WTC11 (cell line): ENCODE measurements around the gene WTAP. TPM values are rescaled to one million over a fixed set of nuclear protein-coding genes. Genes with fewer than 3 reads are reported as not detected.

ENCODE experiments used
- ATAC-seq: fragments of 200-7000 bp; cut with Tn5 transposase; 2 replicates; pipeline ENCODE4 v1.10.0; 2021; ENCODE audit warnings: mild to moderate bottlenecking, moderate library complexity
- CTCF ChIA-PET: fragments of 300-600 bp; sonication (Branson Sonifier 250); formaldehyde crosslinking; loops from one replicate; lab custom pipeline; 2021; ENCODE audit warnings: antibody characterized with exemption; lab: Charles Lee
- POLR2A ChIA-PET: fragments of 350-600 bp; sonication (Branson Sonifier 250); formaldehyde crosslinking; loops from one replicate; lab custom pipeline; 2021; ENCODE audit warnings: antibody characterized with exemption; lab: Charles Lee
- DNase-seq: peaks from one replicate; pipeline ENCODE4 v3.0.0; 2021; ENCODE audit warnings: low spot score
- H3K27ac Mint-ChIP-seq: 2 replicates; pipeline ENCODE4 v1.8.0; 2021; ENCODE audit warnings: mixed read lengths
- H3K27me3 Mint-ChIP-seq: 2 replicates; pipeline ENCODE4 v1.8.0; 2021; ENCODE audit warnings: low read depth, mild to moderate bottlenecking, moderate library complexity, mixed read lengths
- H3K36me3 Mint-ChIP-seq: 2 replicates; pipeline ENCODE4 v1.8.0; 2021; ENCODE audit warnings: mixed read lengths
- H3K4me1 Mint-ChIP-seq: 2 replicates; pipeline ENCODE4 v1.8.0; 2022; ENCODE audit warnings: mixed read lengths
- H3K4me3 Mint-ChIP-seq: 2 replicates; pipeline ENCODE4 v1.8.0; 2021; ENCODE audit warnings: mild to moderate bottlenecking, moderate library complexity, mixed read lengths
- H3K9me3 Mint-ChIP-seq: 2 replicates; pipeline ENCODE4 v1.8.0; 2021; ENCODE audit warnings: mixed read lengths
- ELF4 ChIP-seq: sonication (generic); formaldehyde crosslinking; IDR thresholded peaks from 2 replicates; pipeline ENCODE4 v1.8.1; 2022; ENCODE audit warnings: low read depth, mild to moderate bottlenecking, moderate library complexity, missing genetic modification reagents
- TEAD4 ChIP-seq: sonication (generic); formaldehyde crosslinking; IDR thresholded peaks from 2 replicates; pipeline ENCODE4 v1.8.0; 2022; ENCODE audit warnings: mild to moderate bottlenecking, missing genetic modification reagents
- ZNF232 ChIP-seq: sonication (generic); formaldehyde crosslinking; IDR thresholded peaks from 2 replicates; pipeline ENCODE4 v1.8.0; 2022; ENCODE audit warnings: mild to moderate bottlenecking, missing genetic modification reagents
- ZNF423 ChIP-seq: fragments of 250-450 bp; sonication (Bioruptor Pico); IDR thresholded peaks from 2 replicates; pipeline ENCODE4 v2.1.2; 2022; ENCODE audit warnings: mild to moderate bottlenecking, moderate library complexity
- total RNA-seq: library from RNA; stranded (reverse); gene quantifications from 3 replicates; pipeline ENCODE4 v1.2.3, GENCODE V29; 2021
- TF ChIP-seq, protein P1 (sequence below): fragments of 250-450 bp; sonication (Bioruptor Pico); IDR thresholded peaks from 2 replicates; pipeline ENCODE4 v1.9.0; 2021; ENCODE audit warnings: mild to moderate bottlenecking
- TF ChIP-seq, protein P2 (sequence below): fragments of 250-450 bp; sonication (Bioruptor Pico); IDR thresholded peaks from 2 replicates; pipeline ENCODE4 v2.1.2; 2022; ENCODE audit warnings: mild to moderate bottlenecking, moderate library complexity
- TF ChIP-seq, protein P3 (sequence below): fragments of 250-450 bp; sonication (Bioruptor Pico); IDR thresholded peaks from 2 replicates; pipeline ENCODE4 v1.9.0; 2021; ENCODE audit warnings: mild to moderate bottlenecking
- TF ChIP-seq, protein P4 (sequence below): sonication (generic); formaldehyde crosslinking; IDR thresholded peaks from 2 replicates; pipeline ENCODE4 v1.8.0; 2023; ENCODE audit warnings: missing genetic modification reagents
- TF ChIP-seq, protein P5 (sequence below): fragments of 250-450 bp; sonication (Bioruptor Pico); IDR thresholded peaks from 2 replicates; pipeline ENCODE4 v1.9.0; 2021; ENCODE audit warnings: moderate library complexity, mild to moderate bottlenecking, inconsistent platforms, borderline replicate concordance
- TF ChIP-seq, protein P6 (sequence below): fragments of 250-450 bp; sonication (Bioruptor Pico); IDR thresholded peaks from 2 replicates; pipeline ENCODE4 v1.9.0; 2021; ENCODE audit warnings: mild to moderate bottlenecking, borderline replicate concordance
- TF ChIP-seq, protein P7 (sequence below): sonication (generic); formaldehyde crosslinking; IDR thresholded peaks from 2 replicates; pipeline ENCODE4 v1.8.0; 2023; ENCODE audit warnings: mild to moderate bottlenecking, missing genetic modification reagents

Gene WTAP
- total RNA-seq, 1 experiment from 2014 or later: 88.8 TPM

DNA sequence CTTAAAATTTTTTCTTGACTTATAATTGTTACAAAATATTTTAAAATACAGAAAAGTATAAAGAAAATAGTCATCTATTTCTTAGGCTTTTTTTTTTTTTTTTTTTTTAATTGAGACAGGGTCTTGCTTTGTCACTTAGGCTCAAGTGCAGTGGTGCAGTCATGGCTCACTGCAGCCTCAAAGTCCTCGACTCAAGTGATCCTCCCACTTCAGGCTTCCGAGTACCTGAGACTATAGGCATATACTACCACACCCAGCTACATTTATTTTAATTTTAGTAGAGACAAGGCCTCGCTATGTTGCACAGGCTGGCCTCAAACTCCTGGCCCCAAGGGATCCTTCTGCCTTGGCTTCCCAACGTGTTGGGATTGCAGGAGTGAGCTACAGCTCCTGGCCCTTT lies 29.2 kb downstream of the WTAP start:
- DNase-seq: no peak
- H3K36me3 Mint-ChIP-seq: peaks cover 66% of the 10 kb centered on the region
- CTCF ChIA-PET: no interaction called here

More for the DNA sequence above, 29.2 kb downstream of the WTAP start:
- TF ChIP-seq ZNF423 (CRISPR knock-in tag) (no peak), ELF4 (CRISPR knock-in tag) (no peak), TEAD4 (CRISPR knock-in tag) (no peak), ZNF232 (CRISPR knock-in tag) (no peak)
- TF ChIP-seq, protein P1, sequence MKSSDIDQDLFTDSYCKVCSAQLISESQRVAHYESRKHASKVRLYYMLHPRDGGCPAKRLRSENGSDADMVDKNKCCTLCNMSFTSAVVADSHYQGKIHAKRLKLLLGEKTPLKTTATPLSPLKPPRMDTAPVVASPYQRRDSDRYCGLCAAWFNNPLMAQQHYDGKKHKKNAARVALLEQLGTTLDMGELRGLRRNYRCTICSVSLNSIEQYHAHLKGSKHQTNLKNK (CRISPR knock-in tag): no peak
- TF ChIP-seq, protein P2, sequence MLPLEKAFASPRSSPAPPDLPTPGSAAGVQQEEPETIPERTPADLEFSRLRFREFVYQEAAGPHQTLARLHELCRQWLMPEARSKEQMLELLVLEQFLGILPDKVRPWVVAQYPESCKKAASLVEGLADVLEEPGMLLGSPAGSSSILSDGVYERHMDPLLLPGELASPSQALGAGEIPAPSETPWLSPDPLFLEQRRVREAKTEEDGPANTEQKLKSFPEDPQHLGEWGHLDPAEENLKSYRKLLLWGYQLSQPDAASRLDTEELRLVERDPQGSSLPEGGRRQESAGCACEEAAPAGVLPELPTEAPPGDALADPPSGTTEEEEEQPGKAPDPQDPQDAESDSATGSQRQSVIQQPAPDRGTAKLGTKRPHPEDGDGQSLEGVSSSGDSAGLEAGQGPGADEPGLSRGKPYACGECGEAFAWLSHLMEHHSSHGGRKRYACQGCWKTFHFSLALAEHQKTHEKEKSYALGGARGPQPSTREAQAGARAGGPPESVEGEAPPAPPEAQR: no peak
- TF ChIP-seq, protein P3, sequence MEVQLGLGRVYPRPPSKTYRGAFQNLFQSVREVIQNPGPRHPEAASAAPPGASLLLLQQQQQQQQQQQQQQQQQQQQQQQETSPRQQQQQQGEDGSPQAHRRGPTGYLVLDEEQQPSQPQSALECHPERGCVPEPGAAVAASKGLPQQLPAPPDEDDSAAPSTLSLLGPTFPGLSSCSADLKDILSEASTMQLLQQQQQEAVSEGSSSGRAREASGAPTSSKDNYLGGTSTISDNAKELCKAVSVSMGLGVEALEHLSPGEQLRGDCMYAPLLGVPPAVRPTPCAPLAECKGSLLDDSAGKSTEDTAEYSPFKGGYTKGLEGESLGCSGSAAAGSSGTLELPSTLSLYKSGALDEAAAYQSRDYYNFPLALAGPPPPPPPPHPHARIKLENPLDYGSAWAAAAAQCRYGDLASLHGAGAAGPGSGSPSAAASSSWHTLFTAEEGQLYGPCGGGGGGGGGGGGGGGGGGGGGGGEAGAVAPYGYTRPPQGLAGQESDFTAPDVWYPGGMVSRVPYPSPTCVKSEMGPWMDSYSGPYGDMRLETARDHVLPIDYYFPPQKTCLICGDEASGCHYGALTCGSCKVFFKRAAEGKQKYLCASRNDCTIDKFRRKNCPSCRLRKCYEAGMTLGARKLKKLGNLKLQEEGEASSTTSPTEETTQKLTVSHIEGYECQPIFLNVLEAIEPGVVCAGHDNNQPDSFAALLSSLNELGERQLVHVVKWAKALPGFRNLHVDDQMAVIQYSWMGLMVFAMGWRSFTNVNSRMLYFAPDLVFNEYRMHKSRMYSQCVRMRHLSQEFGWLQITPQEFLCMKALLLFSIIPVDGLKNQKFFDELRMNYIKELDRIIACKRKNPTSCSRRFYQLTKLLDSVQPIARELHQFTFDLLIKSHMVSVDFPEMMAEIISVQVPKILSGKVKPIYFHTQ (CRISPR knock-in tag): no peak; the same call in 1 of the 2 replicates
- TF ChIP-seq, protein P4, sequence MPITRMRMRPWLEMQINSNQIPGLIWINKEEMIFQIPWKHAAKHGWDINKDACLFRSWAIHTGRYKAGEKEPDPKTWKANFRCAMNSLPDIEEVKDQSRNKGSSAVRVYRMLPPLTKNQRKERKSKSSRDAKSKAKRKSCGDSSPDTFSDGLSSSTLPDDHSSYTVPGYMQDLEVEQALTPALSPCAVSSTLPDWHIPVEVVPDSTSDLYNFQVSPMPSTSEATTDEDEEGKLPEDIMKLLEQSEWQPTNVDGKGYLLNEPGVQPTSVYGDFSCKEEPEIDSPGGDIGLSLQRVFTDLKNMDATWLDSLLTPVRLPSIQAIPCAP (CRISPR knock-in tag): no peak
- TF ChIP-seq, protein P5, sequence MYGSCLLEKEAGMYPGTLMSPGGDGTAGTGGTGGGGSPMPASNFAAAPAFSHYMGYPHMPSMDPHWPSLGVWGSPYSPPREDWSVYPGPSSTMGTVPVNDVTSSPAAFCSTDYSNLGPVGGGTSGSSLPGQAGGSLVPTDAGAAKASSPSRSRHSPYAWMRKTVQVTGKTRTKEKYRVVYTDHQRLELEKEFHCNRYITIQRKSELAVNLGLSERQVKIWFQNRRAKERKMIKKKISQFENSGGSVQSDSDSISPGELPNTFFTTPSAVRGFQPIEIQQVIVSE: no peak
- TF ChIP-seq, protein P6, sequence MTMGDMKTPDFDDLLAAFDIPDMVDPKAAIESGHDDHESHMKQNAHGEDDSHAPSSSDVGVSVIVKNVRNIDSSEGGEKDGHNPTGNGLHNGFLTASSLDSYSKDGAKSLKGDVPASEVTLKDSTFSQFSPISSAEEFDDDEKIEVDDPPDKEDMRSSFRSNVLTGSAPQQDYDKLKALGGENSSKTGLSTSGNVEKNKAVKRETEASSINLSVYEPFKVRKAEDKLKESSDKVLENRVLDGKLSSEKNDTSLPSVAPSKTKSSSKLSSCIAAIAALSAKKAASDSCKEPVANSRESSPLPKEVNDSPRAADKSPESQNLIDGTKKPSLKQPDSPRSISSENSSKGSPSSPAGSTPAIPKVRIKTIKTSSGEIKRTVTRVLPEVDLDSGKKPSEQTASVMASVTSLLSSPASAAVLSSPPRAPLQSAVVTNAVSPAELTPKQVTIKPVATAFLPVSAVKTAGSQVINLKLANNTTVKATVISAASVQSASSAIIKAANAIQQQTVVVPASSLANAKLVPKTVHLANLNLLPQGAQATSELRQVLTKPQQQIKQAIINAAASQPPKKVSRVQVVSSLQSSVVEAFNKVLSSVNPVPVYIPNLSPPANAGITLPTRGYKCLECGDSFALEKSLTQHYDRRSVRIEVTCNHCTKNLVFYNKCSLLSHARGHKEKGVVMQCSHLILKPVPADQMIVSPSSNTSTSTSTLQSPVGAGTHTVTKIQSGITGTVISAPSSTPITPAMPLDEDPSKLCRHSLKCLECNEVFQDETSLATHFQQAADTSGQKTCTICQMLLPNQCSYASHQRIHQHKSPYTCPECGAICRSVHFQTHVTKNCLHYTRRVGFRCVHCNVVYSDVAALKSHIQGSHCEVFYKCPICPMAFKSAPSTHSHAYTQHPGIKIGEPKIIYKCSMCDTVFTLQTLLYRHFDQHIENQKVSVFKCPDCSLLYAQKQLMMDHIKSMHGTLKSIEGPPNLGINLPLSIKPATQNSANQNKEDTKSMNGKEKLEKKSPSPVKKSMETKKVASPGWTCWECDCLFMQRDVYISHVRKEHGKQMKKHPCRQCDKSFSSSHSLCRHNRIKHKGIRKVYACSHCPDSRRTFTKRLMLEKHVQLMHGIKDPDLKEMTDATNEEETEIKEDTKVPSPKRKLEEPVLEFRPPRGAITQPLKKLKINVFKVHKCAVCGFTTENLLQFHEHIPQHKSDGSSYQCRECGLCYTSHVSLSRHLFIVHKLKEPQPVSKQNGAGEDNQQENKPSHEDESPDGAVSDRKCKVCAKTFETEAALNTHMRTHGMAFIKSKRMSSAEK (CRISPR knock-in tag): no peak
- TF ChIP-seq, protein P7, sequence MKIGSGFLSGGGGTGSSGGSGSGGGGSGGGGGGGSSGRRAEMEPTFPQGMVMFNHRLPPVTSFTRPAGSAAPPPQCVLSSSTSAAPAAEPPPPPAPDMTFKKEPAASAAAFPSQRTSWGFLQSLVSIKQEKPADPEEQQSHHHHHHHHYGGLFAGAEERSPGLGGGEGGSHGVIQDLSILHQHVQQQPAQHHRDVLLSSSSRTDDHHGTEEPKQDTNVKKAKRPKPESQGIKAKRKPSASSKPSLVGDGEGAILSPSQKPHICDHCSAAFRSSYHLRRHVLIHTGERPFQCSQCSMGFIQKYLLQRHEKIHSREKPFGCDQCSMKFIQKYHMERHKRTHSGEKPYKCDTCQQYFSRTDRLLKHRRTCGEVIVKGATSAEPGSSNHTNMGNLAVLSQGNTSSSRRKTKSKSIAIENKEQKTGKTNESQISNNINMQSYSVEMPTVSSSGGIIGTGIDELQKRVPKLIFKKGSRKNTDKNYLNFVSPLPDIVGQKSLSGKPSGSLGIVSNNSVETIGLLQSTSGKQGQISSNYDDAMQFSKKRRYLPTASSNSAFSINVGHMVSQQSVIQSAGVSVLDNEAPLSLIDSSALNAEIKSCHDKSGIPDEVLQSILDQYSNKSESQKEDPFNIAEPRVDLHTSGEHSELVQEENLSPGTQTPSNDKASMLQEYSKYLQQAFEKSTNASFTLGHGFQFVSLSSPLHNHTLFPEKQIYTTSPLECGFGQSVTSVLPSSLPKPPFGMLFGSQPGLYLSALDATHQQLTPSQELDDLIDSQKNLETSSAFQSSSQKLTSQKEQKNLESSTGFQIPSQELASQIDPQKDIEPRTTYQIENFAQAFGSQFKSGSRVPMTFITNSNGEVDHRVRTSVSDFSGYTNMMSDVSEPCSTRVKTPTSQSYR (CRISPR knock-in tag): no peak
- Mint-ChIP-seq H3K27me3 (no peaks in the 10 kb centered on the region; the same call in 1 of the 2 replicates), H3K9me3 (no peaks in the 10 kb centered on the region), H3K27ac (no peak overlapping the region; the same call in 1 of the 2 replicates), H3K4me1 (peaks cover 24% of the 10 kb centered on the region), H3K4me3 (no peak overlapping the region)
- POLR2A ChIA-PET: no interaction called here
- ATAC-seq: no peak
